Ovary (tissue), 1 donor: ENCODE measurements around the gene CEP112.

Experiments used
- EP300 ChIP-seq: sonication (generic); formaldehyde crosslinking; IDR thresholded peaks from one replicate; pipeline ENCODE4 v1.6.1; 2017; ENCODE audit warnings: antibody characterized with exemption
- POLR2A ChIP-seq: fragments of 450-650 bp; IDR thresholded peaks from one replicate; pipeline ENCODE4 v1.6.1; 2017; ENCODE audit warnings: antibody characterized with exemption, mild to moderate bottlenecking, moderate library complexity

DNA sequence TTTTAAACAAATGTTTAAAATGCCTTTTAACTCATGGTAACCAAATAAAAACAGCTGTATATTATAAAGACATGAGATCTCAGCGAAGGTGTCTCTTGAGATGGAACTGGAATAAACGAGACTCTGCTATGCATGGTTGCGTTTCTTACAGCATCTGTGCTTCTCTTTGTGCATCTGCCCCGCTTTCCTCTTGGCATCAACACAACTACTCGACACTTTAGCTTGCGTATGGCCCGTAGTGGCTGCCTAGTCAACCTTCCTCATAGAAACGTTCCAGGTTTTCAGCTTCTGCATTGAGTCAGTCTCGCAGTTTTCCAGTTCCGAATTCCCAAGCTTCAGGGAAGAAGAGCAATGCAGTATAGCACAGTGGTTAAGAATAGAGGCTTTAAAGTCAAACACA lies 214.9 kb downstream of the CEP112 start:
- no peak for TF ChIP-seq POLR2A
- TF ChIP-seq EP300: no peak
